ENCODE results near the gene TCOF1.

Gene TCOF1

DNA sequence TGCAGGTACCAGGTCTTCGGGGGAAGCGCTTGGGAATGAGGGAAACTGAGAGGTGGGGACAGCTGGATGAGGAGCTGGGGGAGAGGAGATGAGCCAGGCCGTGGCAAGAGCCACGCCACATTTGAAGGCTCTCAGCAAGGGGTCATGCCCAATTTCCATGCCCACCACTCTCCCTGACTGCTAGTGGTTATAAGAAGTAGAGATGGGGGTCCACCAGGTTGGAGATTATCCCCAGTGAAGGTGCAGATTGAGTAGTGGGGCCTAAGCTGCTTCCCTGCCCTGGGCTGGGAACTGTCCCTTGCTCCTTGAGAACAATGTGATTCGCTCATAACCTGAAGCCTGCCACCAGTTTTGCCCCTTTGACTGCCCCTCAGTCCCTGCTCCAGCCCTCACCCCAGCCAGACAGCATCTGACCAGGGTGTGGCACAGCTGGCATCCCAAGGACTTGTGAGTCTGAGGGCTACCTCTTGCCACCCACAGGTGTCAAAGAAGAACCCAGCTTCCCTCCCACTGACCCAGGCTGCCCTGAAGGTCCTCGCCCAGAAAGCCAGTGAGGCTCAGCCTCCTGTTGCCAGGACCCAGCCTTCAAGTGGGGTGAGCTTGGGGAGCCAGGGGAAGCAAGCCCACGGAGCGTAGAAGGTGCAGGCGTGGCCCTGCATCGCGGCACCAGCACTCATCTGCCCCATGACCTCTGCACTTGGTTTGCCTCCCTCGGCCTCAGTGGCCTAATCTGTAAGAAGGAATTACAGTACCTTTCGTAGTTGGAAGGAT, 33.8 kb downstream of the TCOF1 start:
- DNase-seq (ENCODE audit: low read depth, low spot score), result no peak

DNA sequence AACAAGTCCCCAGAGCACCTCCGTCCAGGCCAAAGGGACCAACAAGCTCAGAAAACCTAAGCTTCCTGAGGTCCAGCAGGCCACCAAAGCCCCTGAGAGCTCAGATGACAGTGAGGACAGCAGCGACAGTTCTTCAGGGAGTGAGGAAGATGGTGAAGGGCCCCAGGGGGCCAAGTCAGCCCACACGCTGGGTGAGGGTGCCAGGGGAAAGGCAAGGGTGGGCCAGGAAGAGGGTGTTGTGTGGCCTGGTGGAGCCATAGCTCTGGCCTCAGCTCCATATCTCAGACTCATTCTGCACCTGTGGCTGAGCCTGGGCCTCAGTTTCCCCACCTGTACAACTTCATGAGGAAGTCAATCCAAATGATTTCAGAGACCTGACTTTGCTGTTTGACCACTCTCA, 34.5 kb downstream of the TCOF1 start:
- no peak for DNase-seq (ENCODE audit: low read depth, low spot score)

DNA sequence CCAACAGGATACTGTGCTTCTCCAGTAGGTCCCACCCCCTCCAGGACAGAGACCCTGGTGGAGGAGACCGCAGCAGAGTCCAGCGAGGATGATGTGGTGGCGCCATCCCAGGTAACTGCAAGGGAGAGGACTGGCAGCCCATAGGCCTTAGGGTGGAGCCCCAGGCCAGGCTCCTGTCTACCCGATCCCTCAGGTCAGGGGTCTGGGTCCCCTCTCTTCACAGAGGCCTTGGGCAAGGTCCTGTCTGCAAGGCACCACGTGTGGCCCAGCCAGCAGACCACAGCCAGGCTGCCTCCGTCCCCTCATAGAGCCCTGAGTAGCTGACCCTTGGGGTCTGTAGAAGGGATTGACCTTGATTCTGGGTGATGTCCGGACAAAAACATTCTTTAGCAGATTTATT, 35.2 kb downstream of the TCOF1 start:
- no peak for DNase-seq (ENCODE audit: low read depth, low spot score)

DNA sequence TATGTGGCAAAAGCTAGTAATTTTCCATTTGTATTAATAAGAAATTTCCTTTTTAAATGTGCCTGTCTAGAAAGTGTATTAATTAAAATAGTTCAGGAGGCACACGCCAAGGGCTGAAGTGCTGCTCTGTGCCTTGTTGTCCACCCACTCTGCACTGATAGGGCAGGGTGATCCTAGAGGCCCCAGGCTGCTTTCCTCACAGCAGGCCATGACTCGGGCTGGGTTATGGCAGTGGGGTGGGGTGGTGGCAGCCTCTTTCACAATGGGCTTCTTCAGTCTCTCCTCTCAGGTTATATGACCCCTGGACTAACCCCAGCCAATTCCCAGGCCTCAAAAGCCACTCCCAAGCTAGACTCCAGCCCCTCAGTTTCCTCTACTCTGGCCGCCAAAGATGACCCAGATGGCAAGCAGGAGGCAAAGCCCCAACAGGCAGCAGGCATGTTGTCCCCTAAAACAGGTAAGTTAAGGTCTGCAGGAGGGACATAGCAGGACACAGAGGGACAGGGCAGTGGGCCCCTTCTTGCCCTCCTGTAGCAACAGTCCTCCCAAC, 35.7 kb downstream of the TCOF1 start:
- DNase-seq (ENCODE audit: low read depth, low spot score), result no peak

DNA sequence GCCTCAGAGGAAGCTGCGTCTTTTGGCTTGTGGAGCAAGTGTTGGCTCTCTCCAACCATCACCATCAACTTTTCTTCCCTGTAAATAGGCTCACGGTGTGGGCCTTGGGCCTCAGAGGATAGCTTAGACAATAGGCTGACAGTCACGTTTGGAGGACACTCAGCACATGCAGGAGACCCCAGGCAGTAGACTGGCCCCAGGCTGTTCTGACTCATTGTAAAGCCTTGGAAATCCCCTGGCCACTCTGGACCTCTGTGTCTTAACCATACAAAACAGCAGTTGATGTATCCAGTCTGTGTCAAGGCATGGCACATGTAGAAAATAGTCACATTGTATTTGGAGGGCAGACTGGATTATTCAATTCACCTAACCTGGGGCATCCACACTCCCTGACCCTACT, 36.6 kb downstream of the TCOF1 start:
- peak; percentile 34 for DNase-seq (ENCODE audit: low read depth, low spot score)

DNA sequence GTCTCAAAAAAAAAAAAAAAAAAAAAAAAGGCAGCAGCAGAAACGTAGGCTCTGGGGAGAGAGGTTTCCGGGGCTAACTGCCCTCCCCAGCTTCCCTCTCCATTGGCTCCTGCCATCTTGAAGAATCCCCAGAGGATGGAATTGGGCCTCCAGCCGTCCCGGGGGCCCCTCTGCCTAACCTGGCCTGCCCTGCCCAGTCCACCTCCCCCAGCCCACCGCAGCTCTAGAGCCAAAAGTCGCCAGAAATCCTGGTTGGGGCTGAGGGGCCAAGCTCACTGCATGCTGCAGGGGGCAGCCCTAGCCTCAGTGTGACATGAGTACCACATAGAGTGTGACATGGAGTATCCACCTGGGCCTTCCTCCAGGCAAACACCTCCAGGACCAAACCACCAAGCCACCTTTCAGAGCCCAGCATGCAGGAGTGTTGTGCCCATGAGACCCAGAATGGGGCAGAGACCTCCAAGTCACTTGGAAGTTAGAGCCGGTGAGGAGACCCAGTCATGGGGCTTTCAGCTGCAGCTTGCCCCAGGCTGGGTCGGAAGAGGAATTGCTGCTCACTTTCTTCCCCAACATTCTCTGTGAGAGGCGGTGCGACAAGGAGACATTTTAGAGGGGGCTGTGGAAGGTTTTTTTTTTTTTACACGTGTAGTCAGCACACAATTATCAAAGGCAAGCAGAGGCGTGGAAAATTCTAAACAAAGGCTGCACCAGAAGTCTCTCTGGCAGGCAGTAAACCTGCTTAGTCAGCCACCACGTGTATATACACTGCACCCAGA, 37.6 kb downstream of the TCOF1 start:
- DNase-seq (ENCODE audit: low read depth, low spot score), result no peak

DNA sequence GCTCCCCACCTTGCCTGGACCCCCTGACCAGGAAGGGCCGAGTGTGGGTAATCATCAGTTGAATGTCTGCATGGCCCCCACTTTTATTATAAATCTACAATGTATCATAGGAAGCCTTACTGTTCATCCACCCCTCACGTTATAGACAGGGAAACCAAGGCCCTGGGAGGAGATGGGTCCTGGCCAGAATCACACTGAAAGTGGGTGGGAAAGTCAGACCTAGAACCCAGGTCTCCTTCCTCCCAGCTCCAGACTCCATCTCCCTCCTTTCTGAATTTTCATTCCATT, 38.1 kb downstream of the TCOF1 start:
- no peak for DNase-seq (ENCODE audit: low read depth, low spot score)

DNA sequence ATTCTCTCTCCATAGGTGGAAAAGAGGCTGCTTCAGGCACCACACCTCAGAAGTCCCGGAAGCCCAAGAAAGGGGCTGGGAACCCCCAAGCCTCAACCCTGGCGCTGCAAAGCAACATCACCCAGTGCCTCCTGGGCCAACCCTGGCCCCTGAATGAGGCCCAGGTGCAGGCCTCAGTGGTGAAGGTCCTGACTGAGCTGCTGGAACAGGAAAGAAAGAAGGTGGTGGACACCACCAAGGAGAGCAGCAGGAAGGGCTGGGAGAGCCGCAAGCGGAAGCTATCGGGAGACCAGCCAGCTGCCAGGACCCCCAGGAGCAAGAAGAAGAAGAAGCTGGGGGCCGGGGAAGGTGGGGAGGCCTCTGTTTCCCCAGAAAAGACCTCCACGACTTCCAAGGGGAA, 38.8 kb downstream of the TCOF1 start:
- no peak for DNase-seq (ENCODE audit: low read depth, low spot score)

DNA sequence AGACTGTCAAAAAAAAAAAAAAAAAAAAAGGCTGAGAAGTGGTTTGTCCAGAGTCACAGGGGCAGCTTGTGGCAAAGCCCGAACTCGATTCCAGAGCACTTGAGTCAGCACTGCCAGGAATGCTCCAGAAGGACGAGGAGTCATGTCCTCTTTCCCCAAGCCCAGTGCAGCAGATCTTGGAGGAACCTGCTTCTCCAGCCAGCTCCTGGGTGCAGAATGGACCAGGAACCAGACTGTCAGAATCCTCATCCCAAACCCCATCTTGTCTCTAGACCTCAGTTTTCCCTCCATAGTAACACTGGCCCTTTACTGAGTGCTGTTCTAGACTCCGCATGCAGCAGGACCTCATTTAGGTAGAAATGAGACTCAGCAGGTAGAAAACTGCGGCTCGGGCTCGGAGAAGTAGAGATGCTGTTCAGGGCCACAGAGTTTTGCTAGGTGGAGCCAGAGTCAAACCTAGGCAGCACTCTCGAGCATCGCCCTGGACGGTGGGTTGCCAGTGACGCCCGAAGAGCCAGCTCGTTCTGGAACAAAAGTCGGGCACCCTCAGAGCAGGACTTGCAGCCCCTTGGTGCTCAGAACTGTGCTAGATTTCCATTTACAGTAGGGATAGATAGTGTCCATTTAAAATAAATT, 39.8 kb downstream of the TCOF1 start:
- no peak for DNase-seq (ENCODE audit: low read depth, low spot score)

DNA sequence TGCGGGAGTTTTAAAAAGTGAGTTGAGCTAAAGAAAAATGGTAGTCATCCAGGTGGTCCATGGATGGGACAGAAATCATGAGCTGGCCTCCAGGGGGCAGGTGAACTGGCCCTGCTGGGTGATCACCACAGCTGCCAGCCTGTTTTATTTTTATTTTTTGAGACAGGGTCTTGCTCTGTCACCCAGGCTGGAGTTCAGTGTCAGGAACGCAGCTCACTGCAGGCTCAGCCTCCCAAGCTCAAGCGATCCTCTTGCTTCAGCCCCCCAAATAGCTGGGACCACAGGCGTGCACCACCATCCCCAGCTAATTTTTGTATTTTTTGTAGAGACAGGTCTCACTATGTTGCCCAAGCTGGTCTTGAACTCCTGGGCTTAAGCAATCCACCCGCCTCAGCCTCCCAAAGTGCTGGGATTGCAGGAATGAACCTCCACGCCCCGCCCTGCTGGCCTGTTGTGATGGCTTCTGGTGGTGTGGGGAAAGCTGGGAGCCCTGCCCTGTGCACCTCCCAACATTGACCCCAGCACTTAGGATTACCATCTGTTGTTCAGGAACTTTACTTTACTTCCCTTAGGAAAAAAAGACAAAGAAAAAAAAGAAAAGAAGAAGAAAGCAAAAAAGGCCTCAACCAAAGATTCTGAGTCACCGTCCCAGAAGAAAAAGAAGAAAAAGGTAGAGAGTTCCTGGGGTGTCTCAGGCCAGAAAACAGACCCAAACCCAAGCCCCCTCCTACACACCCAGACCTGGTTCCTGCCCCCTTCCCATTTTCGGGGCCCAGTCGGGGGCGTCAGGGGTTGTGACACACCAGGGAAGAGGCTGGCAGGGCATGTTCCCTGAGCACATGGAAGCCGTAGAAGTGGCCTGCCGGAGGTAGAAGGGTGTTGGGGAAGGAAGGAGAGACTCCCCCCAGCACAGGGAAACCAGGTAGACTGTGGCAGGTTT, 40.6 kb downstream of the TCOF1 start:
- DNase-seq (ENCODE audit: low read depth, low spot score), result no peak

DNA sequence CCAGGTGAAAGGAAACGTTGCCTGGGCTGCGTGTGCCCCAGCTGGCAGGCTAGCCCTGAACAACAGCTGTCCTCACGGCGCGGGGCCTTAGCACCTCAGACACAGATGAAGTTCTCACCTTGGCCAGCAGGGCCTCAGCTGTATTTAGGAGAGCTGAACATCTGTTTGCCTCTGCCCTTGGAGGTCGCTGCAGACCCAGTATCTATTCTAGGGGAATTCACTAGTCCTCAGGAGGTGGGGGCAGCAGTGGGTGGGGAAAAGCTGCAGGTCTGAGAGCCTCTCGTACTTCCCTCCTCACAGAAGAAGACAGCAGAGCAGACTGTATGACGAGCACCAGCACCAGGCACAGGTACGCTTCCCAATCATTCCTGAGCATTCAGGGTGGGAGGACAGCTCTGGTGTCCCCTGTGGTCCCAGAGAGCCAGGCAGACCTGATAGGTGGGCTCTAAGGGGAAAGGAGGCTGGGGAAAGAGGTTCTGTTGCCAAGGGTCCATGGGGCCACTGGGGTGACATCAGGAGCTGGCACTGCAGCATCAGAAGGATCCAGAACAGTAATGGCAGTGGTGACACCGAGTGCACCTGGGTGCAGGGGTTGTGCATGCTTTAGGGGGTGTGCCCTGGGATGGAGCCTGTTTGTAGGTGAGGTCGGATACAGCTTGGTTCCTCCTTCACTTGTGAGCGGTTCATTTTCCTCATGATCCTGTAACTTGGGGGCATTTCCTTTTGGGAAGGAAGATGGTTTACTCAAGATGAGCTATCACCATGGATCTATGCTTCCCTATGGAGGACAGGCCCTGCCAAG, 41.4 kb downstream of the TCOF1 start:
- DNase-seq (ENCODE audit: low read depth, low spot score), result peak; percentile 62

DNA sequence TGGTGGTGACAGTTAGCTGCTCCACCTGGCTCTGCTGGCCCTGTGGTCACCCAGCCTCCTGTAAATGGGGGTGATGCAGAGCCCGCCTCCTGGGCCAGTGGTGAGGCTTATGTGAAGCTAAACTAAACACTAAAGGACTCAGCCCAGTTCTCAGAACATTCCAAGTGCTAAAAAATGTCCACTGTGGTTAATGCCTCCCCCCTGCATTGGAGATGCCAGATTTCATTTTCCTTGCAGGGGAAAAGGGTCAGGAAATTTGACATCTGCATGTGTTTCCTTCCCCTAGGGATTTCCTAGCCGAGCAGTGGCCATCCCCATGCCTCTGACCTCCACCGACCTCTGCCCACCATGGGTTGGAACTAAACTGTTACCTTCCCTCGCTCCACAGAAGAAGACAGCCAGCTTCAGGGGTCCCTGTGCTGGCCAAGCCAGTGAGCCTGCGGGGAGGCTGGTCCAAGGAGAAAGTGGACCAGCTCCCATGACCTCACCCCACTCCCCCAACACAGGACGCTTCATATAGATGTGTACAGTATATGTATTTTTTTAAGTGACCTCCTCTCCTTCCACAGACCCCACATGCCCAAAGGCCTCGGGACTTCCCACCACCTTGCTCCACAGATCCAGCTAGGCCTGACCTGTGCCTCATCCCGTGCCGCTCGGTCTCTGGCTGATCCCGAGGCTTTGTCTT, 42.2 kb downstream of the TCOF1 start:
- DNase-seq (ENCODE audit: low read depth, low spot score), result no peak

DNA sequence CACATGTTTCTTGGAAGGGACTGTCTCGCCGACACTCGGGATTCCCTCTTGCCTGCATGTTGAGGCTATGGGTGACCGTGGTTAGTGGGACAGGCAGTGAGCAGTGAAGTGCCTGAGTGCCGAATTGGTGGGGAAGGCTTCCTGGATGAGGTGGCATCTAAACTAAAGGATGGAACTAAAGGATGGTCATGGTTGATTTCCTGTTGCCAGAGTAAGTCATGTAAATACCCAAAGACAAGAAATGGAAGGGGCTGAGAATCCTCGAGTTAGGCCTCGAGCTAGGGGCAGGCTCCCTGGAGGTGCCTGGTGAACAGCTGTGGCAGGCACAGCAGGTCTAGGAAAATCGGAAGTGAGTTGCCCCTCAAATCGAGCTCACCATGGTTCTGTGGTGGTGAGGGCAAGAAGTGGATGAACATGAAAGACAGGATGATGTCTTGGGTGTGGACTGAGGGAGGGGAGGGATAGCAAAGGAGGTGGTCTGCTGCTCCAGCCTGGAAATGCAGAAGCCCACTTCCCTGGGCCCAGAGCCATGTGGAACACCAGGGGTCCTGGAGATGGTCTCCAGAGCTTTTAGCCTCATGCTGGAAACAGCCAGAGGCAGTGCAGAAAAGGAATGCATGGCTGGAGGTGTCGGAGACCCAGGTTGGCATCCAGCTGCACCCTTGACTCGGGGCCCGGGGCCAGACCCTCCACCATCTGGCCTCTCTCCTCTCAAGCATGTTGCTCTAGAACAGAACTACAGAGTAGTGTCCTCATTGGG, 43.0 kb downstream of the TCOF1 start:
- DNase-seq (ENCODE audit: low read depth, low spot score), result no peak

DNA sequence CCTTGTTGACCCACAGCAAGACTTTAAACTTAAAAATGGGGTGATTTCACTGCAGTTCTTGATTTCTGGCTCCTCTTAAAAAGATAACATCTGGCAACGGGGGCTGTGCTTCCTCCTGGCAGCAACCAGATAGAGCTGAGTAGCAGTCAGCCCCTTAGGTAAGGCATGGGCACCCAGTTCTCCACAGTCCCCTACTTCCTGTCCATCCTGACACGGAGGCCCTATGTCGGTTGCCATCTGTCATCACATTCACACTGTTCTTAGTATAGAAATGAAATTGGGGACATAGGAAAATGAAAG, 43.5 kb downstream of the TCOF1 start:
- no peak for DNase-seq (ENCODE audit: low read depth, low spot score)

DNA sequence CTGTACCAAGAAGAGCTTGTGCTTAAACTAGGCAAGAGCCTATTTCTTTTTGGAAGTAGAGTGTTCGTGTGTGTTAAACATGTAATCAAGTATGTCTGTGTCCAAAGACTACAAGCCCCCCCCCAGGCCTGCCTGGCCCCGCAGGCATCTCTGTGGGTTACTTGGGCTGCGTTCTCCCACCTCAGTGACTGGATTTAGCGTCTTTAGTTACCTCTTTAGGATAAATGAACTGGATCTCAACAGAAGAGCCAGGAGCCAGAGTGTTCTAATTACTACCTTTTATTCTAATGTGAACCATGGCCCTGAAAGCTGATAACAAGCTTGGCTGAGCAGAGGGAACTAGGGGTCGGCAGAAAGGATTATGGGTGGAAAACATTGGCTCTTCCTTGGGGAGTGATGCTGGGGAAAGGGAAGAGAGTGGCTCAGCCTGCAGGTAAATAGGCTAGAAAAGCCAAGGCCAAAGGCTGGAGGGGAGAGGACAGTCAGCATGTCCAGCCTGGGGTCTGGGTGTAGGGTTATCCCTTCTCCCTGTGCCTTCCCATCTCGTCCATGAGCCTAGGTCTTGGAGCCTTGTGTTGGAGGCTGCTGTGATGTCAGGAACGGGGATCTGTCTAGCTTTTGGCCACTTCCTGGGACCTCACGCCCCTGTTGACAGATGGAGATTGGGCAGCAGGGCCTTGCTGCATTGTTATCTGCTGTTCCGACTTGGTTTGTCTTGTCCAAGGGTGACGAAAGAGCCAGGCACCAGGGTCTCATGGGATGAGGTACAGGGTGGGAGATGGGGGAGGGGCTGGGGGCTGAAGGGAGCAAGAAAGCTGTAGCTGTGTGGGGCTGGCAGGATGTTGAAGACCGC, 44.1 kb downstream of the TCOF1 start:
- no peak for DNase-seq (ENCODE audit: low read depth, low spot score)

DNA sequence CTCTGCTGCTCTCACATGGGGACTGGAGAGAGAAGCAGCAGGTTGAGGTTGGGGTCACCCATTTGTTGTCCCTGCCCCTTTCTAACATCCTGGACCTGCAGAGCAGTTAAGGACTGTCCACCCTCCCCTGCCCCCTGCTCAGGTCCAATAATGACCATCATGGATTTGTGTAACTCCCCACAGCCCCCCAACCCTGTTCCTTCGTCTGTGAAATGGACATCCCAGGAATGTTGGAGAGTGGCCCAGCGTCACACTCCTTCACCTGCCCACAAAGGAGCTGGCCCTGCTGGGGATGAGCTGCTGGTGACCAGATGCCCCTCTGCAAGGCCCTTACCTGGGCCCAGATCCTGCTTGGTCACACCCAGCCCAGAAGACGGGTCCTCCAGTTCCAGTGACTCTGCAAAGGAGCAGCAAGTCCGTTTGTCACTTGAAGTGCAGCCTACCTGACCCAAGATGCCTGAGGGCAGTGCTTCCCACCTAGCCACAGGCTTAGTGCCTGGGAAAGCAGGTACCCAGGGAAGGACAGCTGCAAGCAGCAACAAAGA, 44.8 kb downstream of the TCOF1 start:
- no peak for DNase-seq (ENCODE audit: low read depth, low spot score)

DNA sequence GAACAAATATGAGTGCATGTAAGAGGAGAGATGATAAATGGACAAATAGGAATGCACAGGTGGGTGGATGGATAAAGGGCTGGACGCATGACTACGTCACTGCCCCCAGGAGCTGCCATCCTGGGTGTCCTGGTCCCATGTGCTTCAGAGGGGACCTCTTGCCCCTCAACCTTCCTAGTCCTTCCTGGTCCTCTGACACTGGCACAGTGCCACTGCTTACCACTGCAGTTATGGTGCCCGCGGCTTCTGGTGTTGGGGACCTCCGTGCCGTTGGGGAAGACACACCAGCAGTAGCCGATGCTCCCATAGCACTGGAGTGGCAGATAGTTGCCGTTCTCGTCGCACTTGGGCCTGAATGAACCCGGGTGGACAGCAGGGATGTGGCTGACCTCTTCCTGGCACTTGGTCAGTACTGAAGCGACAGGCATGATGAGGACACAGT, 45.4 kb downstream of the TCOF1 start:
- DNase-seq (ENCODE audit: low read depth, low spot score), result no peak

DNA sequence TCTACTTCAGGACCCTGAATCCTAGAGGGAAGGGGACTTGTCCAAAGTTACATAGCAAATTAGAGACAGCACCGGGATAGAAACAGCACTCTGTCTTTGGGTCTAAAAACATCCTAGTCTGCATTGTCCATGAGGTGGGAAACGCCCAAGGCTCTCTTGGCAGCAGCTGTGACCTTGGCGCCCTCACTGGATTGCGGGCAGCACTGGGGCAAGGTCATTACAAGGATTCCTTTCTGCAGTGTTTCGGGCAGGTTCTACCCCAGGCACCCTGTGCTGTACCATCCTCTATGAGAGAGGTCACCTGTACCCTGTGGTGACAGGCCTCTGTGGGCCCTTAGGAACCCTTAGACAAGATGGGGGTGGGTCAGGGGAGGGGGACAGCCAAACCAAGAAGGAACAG, 46.6 kb downstream of the TCOF1 start:
- no peak for DNase-seq (ENCODE audit: low read depth, low spot score)
